BE2C (cell line): ENCODE measurements around the gene EXOSC5.

Experiments
- DNase-seq: peaks from one replicate; pipeline ENCODE4 v3.0.0-alpha.2; 2020
- H3K27me3 ChIP-seq: fragments of 250-450 bp; sonication (Bioruptor Pico); 2 replicates; pipeline ENCODE4 v1.5.1; 2020; ENCODE audit warnings: mild to moderate bottlenecking
- H3K36me3 ChIP-seq: fragments of 250-450 bp; sonication (Bioruptor Pico); 2 replicates; pipeline ENCODE4 v1.5.1; 2020; ENCODE audit warnings: mild to moderate bottlenecking
- H3K4me1 ChIP-seq: fragments of 250-450 bp; sonication (Bioruptor Pico); 2 replicates; pipeline ENCODE4 v1.5.1; 2020
- H3K4me3 ChIP-seq: 2 replicates; pipeline ENCODE4 v1.5.1; 2011; ENCODE audit warnings: low read depth, low read length
- H3K9me3 ChIP-seq: fragments of 250-450 bp; sonication (Bioruptor Pico); 2 replicates; pipeline ENCODE4 v1.5.1; 2020
- TF ChIP-seq, protein P1 (sequence below): IDR thresholded peaks from 2 replicates; pipeline ENCODE4 v1.5.1; 2012; ENCODE audit warnings: mild to moderate bottlenecking, low read depth, low read length

The EXOSC5 gene

DNA sequence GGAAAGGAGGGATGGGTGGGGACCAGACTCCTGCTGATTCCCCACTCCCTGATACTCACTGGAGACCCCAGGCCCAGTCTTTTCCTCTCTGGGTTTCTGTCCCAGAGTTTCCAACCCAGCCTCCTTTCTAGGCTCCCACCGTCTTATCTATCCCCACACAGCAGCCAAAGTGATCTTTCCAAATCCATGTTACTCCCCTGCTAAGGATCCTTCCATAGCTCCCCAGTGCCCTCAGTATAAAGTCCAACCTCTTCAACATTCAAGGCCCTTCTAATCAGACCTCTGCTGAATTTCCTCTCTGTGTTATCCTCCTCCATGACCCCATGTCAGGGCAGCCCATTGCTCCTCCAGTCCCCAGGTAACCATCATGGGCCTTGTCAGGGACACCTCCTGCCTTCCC lies 42.1 kb downstream of the EXOSC5 start:
- Histone ChIP-seq H3K27me3 (peaks cover 27% of the 10 kb centered on the region), H3K4me1 (0 out of 2 replicates have a peak, but pooled peaks cover 3% of the 10 kb centered on the region), H3K4me3 (no peak overlapping the region), H3K36me3 (no peaks in the 10 kb centered on the region), H3K9me3 (no peaks in the 10 kb centered on the region)
- TF ChIP-seq, protein P1, sequence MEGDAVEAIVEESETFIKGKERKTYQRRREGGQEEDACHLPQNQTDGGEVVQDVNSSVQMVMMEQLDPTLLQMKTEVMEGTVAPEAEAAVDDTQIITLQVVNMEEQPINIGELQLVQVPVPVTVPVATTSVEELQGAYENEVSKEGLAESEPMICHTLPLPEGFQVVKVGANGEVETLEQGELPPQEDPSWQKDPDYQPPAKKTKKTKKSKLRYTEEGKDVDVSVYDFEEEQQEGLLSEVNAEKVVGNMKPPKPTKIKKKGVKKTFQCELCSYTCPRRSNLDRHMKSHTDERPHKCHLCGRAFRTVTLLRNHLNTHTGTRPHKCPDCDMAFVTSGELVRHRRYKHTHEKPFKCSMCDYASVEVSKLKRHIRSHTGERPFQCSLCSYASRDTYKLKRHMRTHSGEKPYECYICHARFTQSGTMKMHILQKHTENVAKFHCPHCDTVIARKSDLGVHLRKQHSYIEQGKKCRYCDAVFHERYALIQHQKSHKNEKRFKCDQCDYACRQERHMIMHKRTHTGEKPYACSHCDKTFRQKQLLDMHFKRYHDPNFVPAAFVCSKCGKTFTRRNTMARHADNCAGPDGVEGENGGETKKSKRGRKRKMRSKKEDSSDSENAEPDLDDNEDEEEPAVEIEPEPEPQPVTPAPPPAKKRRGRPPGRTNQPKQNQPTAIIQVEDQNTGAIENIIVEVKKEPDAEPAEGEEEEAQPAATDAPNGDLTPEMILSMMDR, result no peak
- DNase-seq, result no peak

DNA sequence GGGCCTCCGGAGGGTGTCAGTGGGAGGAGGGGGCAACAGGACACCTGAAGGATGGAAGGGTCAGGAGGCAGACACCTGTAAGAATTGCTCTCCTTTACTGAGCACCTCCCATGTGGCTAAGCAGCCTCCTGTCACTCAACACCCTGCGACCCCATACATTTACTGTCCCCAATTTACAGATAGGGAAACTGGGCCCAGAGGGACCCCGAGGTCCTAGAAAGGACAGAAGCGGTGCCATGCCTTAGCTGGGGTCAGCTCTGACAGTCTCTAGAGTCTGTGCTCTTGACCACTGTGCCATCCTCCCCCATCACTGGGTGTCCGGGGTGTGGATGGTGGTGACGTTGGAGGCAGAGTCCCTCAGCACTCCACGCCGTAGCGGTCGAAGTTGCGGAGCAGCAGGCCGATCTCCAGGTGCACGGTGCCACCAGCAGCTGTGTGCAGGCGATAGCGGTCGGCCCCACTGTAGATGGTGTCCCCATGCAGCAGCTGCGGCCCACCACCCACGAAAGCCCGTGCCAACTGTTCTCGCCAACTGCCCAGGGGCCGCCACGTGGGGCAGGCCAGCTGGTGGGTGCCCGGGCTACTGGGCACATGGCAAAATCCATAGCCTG lies 42.7 kb downstream of the EXOSC5 start:
- H3K4me3 ChIP-seq, result peak overlapping the region; percentile 75
- no peaks in the 10 kb centered on the region for H3K36me3 ChIP-seq
- no peaks in the 10 kb centered on the region for H3K9me3 ChIP-seq
- 0 out of 2 replicates have a peak, but pooled peaks cover 3% of the 10 kb centered on the region for H3K4me1 ChIP-seq
- TF ChIP-seq, protein P1, result no peak
- DNase-seq, result no peak
- peaks cover 27% of the 10 kb centered on the region for H3K27me3 ChIP-seq

DNA sequence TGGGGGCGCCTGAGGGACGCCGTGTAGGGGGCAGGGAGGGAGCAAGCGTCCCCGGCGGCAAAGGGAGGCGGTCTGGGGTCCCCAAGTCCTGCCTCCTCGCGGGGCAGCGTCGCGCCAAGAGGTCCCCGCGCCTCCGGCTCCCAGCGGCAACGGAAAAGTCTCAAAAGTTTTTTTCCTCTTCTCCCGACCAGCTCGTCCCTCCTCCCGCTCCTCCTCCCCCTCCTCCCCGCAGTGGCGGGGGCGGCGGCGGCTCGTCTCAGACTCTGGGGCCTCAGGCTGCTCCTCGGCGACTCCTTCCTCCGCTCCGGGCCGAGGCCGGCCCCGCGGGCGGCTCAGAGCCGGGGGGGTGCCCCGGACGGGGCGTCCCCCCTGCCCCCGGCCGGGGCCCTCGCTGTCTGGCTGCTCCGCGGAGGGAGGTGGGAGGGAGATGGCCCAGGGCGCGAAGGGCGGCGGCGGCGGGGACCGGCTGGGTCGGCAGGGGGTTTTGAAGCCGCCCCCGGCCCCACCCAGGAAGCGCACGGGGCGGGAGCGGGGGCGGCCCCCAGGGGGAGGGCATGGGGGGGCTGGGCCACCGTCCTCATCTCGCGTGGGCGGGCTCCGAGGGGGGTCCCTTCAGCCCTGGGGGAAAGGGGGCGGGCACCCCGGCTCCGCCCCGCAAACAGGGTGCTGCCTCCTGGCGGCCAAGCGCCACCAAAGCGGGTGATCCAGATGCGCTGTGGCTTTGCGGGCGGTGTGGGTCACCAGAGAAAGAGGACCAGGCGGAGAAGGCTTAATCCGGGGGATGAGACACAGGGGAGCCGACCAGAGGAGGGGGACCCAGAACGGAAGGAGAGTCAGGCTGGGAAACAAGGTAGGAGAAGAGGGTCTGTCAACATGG lies 43.5 kb downstream of the EXOSC5 start, which contains the start of gene TGFB1:
TGFB1 (minus strand) TSS at position 457 of the 877 bp plus-strand sequence. CDS start 878 bp downstream, outside the sequence.
- H3K36me3 ChIP-seq, result no peaks in the 10 kb centered on the region
- TF ChIP-seq, protein P1, result peak; percentile 77
- H3K27me3 ChIP-seq, result peaks cover 27% of the 10 kb centered on the region

DNA sequence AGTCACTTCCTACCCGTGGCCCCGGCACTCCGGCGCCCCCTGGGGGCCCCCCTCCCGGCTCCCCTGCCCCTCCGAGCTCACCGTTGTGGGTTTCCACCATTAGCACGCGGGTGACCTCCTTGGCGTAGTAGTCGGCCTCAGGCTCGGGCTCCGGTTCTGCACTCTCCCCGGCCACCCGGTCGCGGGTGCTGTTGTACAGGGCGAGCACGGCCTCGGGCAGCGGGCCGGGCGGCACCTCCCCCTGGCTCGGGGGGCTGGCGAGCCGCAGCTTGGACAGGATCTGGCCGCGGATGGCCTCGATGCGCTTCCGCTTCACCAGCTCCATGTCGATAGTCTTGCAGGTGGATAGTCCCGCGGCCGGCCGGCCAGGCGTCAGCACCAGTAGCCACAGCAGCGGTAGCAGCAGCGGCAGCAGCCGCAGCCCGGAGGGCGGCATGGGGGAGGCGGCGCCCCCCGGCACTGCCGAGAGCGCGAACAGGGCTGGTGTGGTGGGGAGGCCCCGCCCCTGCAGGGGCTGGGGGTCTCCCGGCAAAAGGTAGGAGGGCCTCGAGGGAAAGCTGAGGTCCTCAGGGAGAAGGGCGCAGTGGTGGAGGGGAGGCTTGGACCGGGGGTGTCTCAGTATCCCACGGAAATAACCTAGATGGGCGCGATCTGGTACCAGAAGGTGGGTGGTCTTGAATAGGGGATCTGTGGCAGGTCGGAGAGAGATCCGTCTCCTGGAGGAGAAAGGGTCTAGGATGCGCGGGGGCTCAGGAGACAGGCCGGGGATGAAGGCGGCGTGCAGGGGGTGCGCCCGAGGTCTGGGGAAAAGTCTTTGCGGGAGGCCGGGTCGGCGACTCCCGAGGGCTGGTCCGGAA lies 44.3 kb downstream of the EXOSC5 start:
- Histone ChIP-seq H3K27me3 (peaks cover 27% of the 10 kb centered on the region), H3K36me3 (no peaks in the 10 kb centered on the region), H3K4me3 (peak overlapping the region; percentile 75), H3K4me1 (0 out of 2 replicates have a peak, but pooled peaks cover 3% of the 10 kb centered on the region), H3K9me3 (no peaks in the 10 kb centered on the region)
- peak; percentile 72 for DNase-seq
- TF ChIP-seq, protein P1, result peak; percentile 57

More for the DNA sequence above, 43.5 kb downstream of the EXOSC5 start, which contains the start of gene TGFB1:
- Histone ChIP-seq H3K9me3 (no peaks in the 10 kb centered on the region), H3K4me3 (peak within 1 kb of the TSS; percentile 75), H3K4me1 (0 out of 2 replicates have a peak, but pooled peaks cover 3% of the 10 kb centered on the region)
- peak; percentile 79 for DNase-seq

DNA sequence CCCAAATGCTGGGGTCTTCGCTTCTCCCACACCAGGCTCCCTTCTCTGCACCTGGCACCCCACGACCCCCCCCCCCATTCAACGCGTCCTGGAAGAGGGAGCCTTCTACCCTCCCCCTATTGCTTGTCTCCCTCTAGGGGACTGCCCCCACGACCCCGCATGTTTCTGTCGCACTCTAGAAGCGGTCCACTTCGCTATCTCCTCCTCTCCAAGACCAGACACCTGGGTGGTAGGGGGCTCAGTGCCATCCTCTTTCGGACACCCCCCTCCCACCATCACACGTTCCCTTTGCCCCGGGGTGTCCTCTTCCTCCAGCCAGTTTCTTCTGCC lies 44.9 kb downstream of the EXOSC5 start:
- TF ChIP-seq, protein P1, result no peak
- no peak for DNase-seq
- peak overlapping the region; percentile 75 for H3K4me3 ChIP-seq
- H3K27me3 ChIP-seq, result peaks cover 27% of the 10 kb centered on the region
- no peaks in the 10 kb centered on the region for H3K9me3 ChIP-seq
- 0 out of 2 replicates have a peak, but pooled peaks cover 3% of the 10 kb centered on the region for H3K4me1 ChIP-seq
- no peaks in the 10 kb centered on the region for H3K36me3 ChIP-seq
